WTC11 (cell line): Measurements from ENCODE around the gene EAF1.

ENCODE experiments used
- TEAD4 ChIP-seq: sonication (generic); formaldehyde crosslinking; IDR thresholded peaks from 2 replicates; pipeline ENCODE4 v1.8.0; 2022; ENCODE audit warnings: mild to moderate bottlenecking, missing genetic modification reagents
- TF ChIP-seq, protein P1 (sequence below): fragments of 200-600 bp; IDR thresholded peaks from 2 replicates; pipeline ENCODE4 v1.8.0; 2022; ENCODE audit warnings: antibody characterized with exemption

DNA sequence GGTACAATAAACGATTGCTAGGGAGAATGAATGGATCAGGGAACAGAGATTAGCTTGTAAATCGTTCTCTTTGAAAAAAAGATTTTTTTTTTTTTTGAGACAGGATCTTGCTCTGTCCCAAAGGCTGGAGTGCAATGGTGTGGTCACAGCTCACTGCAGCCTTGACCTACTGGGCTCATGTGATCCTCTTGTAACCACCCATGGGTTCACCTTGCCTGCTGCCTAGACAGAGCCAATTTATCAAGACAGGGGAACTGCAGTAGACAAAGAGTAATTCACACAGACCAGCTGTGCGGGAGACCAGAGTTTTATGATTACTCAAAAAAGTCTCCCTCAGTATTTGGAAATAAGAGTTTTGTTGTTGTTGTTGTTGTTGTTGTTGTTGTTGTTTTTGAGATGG is 39.7 kb upstream of the EAF1 start:
- TF ChIP-seq, protein P1, sequence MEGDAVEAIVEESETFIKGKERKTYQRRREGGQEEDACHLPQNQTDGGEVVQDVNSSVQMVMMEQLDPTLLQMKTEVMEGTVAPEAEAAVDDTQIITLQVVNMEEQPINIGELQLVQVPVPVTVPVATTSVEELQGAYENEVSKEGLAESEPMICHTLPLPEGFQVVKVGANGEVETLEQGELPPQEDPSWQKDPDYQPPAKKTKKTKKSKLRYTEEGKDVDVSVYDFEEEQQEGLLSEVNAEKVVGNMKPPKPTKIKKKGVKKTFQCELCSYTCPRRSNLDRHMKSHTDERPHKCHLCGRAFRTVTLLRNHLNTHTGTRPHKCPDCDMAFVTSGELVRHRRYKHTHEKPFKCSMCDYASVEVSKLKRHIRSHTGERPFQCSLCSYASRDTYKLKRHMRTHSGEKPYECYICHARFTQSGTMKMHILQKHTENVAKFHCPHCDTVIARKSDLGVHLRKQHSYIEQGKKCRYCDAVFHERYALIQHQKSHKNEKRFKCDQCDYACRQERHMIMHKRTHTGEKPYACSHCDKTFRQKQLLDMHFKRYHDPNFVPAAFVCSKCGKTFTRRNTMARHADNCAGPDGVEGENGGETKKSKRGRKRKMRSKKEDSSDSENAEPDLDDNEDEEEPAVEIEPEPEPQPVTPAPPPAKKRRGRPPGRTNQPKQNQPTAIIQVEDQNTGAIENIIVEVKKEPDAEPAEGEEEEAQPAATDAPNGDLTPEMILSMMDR, result no peak
- no peak for TF ChIP-seq TEAD4 (CRISPR knock-in tag)
